ENCODE results near the gene ZFP1.
"Not testable (repeated sequence)": the region's sequence is repeated elsewhere in the genome, so short reads cannot be mapped to it uniquely, and the experiment has no call there.

ZFP1 gene

DNA sequence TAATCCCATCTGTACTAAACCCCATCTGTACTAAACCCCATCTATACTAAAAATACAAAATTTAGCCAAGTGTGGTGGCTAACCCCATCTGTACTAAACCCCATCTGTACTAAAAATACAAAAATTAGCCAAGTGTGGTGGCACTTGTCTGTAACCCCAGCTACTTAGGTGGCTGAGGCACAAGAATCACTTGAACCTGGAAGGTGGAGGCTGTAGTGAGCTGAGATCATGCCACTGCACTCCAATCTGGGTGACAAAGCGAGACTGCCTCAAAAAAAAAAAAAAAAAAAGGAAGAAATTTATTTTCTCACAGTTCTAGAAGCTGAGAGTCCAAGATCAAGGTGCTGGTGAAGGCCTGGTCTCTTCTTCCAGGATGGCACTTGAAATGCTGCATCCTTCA lies 12.1 kb downstream of the ZFP1 start:
- FAIRE-seq: no peak

DNA sequence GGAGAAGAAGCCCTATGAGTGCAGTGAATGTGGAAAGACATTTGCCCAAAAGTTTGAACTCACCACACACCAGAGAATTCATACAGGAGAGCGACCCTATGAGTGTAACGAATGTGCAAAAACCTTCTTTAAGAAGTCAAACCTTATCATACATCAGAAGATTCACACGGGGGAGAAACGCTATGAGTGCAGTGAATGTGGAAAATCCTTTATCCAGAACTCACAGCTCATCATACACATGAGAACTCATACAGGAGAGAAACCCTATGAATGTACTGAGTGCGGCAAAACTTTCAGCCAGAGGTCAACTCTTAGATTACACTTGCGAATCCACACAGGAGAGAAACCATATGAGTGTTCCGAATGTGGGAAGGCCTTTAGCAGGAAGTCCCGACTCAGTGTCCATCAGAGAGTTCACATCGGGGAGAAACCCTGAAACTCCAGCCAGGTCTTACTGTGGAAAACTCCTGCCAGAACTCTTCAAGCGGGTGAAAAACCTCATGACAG lies 21.6 kb downstream of the ZFP1 start:
- FAIRE-seq: no peak

DNA sequence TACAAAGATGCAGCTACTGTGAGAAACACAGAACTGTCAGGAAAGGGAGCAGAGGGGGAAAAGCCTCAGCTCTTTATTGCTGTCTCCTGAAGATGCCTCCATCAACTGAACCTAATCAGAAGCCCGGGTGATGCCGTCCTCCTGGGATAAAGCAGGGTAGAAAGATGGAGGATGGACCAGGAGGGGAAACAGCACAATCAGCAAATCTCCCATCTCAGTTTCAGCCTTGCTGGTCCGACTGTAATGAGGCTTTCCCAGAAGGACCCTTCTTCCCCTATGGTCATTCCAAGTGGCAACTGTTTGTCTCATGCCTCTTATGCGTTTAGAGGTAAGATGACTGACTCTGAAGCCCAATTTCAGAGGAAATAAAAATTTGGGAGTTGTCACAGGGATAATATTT lies 24.3 kb downstream of the ZFP1 start:
- no peak for FAIRE-seq

DNA sequence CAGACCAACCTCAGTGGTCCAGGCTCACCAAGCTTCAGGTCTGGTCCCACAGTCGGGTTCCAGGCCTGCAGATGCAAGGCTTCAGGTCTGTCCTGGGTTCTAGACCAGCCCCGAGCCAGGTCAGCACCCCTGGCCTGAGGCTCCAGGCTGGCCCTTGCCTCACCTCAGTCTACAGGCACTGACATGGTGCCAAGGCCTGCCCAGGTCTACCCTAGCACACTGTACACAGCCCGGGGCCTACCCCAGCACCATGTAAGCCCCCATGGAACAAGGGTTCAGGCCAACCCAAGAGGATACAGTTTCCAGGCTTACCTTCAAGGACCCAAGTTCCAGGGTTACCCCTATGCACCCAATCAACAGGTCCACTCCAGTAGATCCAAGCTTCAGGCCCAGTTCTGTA lies 26.8 kb downstream of the ZFP1 start:
- FAIRE-seq: no peak

DNA sequence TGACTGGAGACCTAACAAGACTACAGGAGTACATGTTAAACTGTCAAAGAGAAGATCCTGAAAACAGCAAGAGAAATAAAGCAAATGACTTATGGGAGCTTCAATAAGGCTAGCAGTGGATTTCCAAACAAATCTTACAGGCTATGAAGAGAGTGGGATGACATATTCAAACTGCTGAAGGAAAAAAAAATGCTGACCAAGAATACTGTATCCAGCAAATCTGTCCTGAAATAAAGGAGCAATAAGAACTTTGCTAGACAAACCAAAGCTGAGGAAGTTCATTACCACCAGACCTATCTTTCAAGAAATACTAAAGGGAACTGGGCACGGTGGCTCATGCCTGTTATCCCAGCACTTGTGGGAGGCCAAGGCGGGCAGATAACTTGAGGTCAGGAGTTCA lies 28.6 kb downstream of the ZFP1 start:
- no peak for FAIRE-seq

DNA sequence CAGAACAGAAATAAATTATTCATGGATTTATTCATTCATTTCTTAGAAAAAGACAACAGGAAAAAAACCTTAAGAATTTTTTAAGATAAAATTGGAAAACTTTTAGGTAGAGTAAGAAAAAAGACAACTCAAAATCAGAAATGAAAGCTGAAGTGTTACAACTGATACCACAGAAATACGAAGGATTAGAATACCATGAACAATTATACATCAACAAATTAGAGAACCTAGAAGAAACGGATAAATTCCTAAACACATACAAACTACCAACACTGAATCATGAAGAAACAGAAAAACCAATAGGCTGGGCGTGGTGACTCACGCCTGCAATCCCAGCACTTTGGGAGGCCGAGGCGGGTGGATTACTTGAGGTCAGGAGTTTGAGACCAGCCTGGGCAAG lies 30.9 kb downstream of the ZFP1 start:
- no peak for FAIRE-seq

DNA sequence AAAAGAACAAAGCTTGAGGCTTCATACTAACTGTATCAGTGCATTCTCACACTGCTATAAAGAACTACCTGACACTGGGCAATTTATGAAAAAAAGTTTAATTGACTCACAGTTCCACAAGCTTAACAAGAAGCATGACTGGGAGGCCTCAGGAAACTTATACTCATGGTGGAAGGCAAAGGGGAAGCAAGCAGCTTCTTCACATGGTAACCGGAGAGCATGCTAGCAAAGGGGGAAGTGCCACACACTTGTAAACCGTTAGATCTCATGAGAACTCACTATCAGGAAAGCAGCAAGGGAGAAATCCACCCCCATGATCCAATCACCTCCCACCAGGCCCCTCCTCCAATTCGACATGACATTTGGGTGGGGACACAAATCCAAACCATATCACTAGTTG lies 33.3 kb downstream of the ZFP1 start:
- no peak for FAIRE-seq

DNA sequence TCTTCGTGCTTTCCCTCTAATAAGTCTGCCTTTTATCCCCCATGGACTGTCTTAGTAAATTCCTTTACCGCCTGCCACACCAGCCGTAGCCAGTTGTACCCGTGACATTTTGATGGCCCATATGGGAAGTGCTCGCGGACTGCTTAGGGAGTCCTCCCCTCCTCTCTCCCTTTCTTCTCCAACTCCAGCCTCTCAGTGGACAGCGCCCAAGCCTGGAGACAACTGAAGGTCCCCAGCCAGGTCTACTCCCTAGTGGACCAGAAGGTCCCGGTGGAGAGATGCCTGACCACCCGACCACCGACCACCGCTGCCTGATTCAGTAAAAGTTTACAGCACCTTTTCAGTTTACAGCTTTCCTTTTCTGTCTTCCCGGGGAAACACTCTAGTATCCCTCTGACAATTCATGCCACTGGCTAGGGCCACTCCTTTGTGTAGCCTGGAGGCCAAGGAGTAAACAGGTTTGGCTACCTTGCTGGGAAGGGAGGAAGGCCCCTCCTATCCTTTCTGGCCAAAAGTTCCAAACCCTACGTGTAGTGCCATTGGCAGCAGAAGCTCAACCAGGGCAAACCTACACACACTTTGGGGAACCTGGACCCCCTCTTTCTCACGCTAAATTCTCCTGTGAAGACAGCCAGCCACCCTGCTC lies 40.6 kb downstream of the ZFP1 start:
- FAIRE-seq: no peak

DNA sequence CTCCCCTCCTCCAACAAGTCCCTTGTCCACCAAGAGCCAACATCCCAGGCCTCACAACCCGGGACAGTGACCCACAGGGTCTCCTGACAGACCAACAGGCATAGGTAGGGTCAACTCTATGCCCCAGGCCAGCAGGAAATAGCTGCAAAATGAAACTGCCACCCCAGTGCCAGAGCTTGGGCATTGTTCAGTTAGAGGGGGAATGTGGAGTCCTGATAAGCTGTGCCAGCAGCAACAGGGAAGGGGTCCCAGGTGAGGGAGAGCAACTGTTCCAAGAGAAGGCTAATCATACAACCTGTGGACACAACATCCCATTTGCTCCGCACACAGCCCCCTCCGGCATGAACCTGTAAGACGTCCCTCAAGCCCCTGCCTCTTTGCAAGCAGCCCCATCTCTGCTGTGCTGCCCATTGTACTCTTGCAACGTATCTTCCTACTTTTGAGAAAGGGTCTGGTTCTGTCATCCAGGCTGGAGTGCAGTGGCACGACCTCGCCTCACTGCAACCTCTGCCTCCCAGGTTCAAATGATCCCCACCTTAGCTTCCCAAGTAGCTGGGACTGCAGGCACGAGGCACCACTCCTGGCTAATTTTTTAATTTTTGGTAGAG lies 41.4 kb downstream of the ZFP1 start:
- FAIRE-seq: no peak

DNA sequence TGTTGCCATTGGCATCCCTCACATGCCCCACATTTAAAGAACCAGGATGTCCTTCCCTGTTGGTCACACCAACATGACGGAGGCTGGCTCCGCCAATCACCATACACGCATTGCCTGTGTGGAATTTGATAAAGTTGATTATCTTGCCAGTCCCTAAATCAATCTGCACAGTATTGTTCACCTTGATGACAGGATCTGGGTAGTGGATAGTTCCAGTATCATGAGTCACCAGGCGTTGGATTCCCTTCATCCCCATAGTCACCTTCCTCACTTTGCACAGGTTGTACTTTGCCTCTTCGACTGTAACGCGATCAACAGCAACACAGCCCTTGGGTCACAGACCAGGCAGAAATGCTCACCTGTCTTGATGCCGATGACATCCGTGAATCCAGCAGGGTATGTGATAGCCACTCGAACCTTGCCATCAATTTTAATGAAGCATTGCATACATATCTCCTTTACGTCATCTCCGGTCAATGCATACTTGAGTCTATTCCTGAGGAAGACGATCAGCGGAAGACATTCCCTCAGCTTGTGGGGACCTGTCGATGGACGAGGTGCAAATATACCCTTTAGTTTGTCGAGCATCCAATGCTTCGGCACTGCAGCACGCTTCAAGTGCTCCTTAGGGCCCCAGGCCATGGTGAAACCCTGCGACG lies 44.4 kb downstream of the ZFP1 start:
- no peak for FAIRE-seq

DNA sequence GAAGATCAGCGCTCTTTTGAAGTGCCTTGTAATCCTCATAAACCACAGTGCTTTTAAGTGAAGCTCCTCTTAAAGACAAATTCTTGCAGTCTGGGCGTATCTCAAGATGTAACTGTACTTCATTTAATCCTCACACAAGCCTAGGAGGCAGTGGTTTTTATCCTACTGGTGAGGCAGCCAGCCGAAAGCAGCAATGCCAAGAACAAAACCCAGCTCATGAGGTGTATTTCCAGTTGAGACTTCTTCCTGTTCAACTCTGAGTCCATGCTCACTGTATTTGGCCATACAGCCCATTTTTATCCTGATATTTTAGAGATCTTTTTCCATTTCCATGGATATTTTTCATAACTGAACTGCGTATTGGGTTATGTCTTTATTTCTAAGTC lies 44.9 kb downstream of the ZFP1 start:
- FAIRE-seq: no peak

DNA sequence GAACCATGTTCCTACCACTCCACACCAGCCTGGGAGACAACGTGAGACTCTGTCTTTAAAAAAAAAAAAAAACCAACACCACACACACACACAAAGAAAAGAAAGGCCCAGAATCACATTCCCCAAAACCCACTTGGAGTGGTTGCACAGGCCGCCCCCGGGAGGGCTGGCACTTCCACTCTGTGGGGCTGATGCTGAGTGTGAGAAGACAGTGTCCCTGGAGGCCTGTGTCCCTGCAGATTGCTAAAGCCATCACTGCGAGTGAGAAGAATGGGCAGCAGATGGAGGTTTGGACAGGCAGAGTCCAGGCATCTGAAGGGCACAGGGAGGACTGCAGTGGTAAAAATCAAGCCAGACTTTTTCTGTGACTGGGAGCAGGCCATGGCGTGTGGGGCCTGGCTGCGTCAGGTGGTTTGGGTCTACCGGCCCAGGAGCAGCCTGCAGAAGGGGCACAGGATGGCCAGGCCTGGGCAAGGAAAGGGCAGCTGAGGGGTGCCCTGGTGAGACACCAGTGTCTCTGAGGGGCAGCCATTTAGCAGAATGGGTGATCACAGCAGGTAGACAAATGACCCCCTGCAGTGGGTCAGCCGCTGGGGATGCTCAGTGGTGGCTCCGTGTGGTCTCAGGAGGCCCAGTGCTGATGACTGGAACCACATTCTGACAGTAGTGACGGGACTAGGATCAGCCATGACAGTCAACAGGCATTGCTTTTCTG lies 45.6 kb downstream of the ZFP1 start:
- FAIRE-seq: no peak

DNA sequence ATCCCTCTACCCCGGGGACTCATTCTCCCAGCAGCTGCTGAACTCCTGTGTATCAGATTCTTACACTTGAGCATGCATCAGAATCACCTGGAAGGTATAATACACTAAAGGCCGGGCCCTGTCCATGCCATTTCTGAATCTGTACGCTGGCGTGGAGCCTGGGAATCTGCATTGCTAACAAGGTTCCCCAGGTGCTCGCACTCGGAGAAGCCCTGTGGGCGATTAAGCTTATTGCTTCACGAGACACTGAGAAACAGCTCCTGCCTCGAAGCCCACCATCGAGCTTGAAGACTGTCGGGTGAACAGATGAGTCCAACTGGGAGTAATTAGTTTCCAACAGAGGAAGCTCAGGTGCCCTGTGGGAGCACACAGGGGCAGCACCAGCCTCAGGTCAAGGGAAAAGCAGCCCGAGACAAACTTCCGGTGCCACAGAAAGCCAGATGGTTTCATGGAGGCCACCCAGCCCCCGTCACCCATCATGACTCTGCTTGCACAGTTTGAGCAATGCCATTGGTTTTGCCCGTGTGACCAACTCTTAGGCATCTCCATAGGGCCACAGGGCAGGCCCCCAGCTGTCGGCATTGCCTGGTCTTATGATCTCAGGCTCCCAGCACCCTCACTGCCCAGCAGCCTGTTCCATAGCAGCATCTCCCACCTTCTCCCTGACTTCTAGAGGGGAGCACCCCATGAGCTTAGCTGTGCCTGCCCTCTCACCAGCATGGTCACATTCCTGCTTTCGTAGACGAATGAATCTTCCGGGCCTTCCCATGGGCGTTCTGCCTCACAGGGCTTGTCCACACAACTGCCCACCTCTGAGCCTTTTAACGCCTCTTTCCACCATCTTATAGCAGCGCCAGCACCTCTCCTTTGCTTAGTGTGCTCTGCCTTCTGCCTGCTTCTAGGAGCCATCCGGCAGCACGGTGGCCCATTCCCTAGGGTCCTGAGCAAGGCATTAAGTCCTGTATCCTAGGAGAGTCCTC lies 47.8 kb downstream of the ZFP1 start:
- no peak for FAIRE-seq

DNA sequence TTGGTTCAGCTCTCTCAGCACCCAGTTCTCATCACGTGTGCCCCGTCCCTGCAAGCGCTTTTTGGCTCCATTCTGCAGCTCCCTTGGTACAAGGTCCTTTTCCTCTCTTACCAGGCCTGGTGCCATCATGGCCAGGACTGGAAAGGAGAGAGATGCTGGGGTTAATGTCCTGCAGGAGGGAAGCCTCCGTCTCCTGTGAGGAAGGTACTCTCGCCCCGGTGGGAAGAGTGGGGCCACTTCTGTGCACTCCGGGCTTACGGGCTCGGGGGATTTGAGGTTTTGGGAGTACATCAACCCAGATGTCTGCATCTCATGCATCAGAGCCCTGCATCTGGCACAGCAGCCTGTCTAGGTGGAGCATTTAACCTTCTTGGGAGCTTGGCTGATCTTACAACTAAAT lies 48.5 kb downstream of the ZFP1 start:
- FAIRE-seq: no peak

DNA sequence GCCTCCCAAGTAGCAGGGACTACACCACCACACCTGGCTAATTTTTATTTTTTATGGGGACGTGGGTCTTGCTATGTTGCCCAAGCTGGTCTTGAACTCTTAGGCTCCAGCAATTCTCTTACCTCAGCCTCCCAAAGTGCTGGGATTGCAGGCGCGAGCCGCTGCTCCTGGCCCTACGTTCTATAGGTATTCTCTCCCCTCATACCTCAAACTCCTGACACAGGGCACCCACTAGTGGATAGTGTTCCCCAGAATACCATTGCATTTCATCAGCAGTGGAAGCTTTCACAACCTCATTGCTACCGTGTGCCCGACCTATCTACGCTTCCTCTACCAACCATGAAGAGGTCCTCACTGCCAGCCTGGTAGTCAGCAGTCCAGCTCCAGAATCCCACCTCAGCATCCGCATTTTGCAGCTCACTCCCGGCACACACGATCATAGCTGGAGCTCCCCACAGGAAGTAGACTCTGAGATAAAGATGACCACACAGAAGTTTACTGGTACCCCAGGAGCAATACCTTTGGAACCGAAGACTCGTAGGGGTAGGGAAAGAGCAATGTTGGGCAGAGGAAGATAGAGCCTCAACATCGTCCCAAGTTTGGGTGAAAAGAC lies 49.3 kb downstream of the ZFP1 start:
- no peak for FAIRE-seq

DNA sequence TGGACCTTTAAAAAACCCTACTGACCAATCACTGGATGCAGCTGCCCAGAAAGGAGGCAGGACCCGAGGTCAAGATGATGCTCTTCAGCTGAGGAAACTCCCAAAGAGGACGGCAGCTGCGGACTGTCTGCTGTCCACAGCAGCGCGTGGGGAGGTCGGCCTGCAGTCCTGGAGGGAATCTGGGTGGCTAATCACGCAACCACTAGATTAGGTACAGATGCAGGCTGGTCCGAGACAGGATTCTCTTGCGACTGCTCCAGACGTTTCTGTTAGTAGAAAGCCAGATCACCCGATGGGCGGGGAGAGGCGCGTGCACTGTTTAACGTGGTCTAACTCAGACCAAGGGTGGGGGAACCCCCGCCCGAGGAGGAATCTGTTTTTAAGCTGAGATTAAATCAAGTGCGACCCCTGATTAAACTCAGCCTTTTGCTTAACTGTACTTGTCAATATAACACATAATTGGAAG lies 49.8 kb downstream of the ZFP1 start:
- no peak for FAIRE-seq

DNA sequence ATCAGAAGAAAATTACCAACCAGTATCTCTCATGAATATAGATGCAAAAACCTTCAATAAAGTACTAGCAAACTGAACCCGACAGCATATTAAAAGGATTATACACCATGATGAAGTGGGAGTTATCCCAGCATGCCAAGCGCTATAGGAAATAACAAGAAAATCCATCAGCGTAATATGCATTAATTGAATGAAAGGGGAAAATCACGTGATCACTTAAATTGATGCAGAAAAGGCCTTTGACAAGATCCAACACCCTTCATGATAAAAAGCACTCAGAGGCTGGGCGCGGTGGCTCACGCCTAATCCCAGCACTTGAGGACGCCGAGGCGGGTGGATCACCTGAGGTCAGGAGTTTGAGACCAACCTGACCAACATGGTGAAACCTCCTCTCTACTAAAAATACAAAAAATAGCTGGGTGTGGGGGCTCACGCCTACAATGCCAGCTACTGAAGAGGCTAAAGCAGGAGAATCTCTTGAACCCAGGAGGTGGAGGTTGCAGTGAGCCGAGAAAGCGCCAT lies 53.8 kb downstream of the ZFP1 start:
- no peak for FAIRE-seq

DNA sequence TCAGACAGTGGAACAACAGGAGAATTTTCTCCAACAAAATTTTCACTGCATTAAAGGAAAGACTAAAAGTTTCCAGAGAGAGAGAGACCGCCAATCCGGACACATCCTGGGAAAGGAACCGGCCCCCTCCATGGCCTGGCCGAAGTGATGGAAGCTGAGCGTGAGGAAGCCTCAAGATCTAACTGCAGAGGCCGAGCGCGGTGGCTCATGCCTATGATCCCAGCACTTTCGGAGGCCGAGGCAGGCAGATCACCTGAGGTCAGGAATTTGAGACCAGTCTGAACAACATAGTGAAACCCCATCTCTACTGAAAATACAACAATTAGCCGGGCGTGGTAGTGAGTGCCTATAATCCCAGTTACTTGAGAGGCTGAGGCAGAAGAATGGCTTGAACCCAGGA lies 54.8 kb downstream of the ZFP1 start:
- FAIRE-seq: no peak

DNA sequence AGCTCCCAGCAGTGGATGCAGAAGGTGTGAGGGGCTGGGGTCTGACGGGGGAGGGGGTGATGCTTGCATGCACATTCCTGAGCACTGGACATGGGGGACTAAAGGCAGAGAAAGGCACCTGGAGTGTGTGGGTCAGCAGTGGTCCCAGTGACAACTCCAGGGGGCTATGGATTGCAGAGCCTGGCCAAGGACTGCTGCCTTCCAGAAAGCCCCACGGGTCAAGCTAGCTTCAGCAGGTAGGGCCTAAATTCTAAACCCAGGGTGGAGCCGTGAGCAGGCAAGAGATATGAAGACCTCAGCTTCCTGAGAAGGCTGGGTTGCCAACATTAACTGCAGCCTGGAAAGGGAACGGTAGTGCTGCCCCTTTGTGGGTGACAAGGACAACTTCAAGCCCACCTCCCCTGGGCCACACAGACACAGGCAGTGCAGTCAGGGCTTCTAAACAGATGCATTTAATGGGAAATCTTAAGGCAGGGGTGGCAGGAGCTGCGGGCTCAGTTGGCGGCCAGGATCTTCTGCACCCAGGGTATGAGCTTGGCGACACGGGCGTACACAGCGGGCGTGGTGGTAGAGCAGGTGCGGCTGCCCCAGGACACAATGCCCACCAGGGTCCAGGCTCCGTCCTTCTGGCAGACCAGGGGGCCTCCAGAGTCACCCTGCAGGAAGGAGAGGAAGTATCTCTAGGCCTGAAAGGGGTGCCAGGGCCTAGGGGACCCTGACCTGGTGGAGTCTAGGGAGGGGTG lies 55.5 kb downstream of the ZFP1 start:
- FAIRE-seq: no peak

DNA sequence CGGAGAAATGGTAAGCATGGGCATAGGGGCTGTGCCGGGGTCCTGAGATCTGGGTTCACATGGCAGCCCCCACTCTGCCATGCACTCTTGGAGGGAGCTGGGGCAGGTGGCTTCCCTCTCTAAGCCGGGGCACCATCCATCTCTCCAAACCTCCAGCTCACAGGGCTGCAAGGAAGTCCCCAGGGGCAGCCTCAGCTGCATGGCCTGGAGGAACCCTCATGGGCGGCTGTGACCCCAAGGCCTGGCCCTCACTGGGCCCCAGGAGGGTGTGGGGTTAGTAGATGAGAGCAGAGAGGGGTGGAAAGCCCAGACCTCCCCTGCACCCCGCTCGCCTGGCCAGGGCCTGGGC lies 56.1 kb downstream of the ZFP1 start:
- no peak for FAIRE-seq

DNA sequence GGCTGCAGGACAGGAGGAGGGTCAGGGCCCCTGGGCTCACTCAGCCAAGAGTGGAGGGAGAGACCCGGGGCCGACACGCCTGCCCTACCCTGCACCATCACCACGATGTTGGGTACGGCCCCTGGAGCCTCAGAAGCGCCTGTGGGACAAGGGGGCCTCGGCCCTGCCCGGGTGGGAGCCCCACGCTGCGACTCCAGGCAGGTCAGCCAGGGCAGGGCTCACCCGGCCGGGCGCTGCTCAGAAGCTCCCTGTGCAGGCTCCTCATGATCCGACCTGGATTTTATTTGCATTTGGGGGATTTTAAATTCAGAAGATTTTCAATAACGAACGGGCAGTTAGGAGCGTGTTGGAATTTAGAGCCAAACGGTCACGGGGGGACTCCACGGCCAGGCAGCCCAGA lies 56.6 kb downstream of the ZFP1 start:
- FAIRE-seq: not testable (repeated sequence)

All from TTC549 (cell line).